Measurements from ENCODE around the gene SLC27A2.

The SLC27A2 gene

GRCh38 chr15:50244959-50245624 lies 63.1 kb downstream of the SLC27A2 start:
- FAIRE-seq = no peak

GRCh38 chr15:50246631-50247030 lies 64.6 kb downstream of the SLC27A2 start:
- no peak for FAIRE-seq

- FAIRE-seq = no peak
These were observed 66.0 kb downstream of the SLC27A2 start for GRCh38 chr15:50247819-50248655.

- FAIRE-seq = no peak
These were observed 67.1 kb downstream of the SLC27A2 start for GRCh38 chr15:50248994-50249582.

- no peak for FAIRE-seq
These were observed 67.7 kb downstream of the SLC27A2 start for GRCh38 chr15:50249704-50250103.

- FAIRE-seq = no peak
These were observed 68.9 kb downstream of the SLC27A2 start for GRCh38 chr15:50250760-50251394.

GRCh38 chr15:50251638-50252182 lies 69.7 kb downstream of the SLC27A2 start:
- FAIRE-seq = no peak

- FAIRE-seq = no peak
These were observed 70.6 kb downstream of the SLC27A2 start for GRCh38 chr15:50252556-50252955.

GRCh38 chr15:50256188-50257041 lies 74.4 kb downstream of the SLC27A2 start:
- no peak for FAIRE-seq

- no peak for FAIRE-seq
These were observed 75.3 kb downstream of the SLC27A2 start for GRCh38 chr15:50257332-50257731.

- no peak for FAIRE-seq
These were observed 75.9 kb downstream of the SLC27A2 start for GRCh38 chr15:50257924-50258323.

GRCh38 chr15:50259276-50259675 lies 77.3 kb downstream of the SLC27A2 start:
- FAIRE-seq = no peak

GRCh38 chr15:50260969-50261496 lies 79.0 kb downstream of the SLC27A2 start:
- no peak for FAIRE-seq

GRCh38 chr15:50261981-50262380 lies 80.0 kb downstream of the SLC27A2 start:
- FAIRE-seq = no peak

- no peak for FAIRE-seq
These were observed 80.5 kb downstream of the SLC27A2 start for GRCh38 chr15:50262533-50262932.

GRCh38 chr15:50265620-50266019 lies 83.6 kb downstream of the SLC27A2 start, which contains the start of gene HDC:
Gene HDC (minus strand): TSS chr15:50265726. CDS start chr15:50265623, 103 bp downstream.
- FAIRE-seq = no peak

GRCh38 chr15:50267577-50267976 lies 85.6 kb downstream of the SLC27A2 start:
- no peak for FAIRE-seq

- FAIRE-seq = no peak
These were observed 93.1 kb downstream of the SLC27A2 start for GRCh38 chr15:50275091-50275490.

GRCh38 chr15:50275908-50276307 lies 93.9 kb downstream of the SLC27A2 start:
- no peak for FAIRE-seq

- FAIRE-seq = no peak
These were observed 95.4 kb downstream of the SLC27A2 start for GRCh38 chr15:50277370-50277769.

GRCh38 chr15:50278496-50278895 lies 96.5 kb downstream of the SLC27A2 start:
- FAIRE-seq = no peak

GRCh38 chr15:50280271-50280670 lies 98.3 kb downstream of the SLC27A2 start:
- FAIRE-seq = no peak
